ENCODE data around the gene COL5A1. TPM values are rescaled to one million over a fixed set of nuclear protein-coding genes. Genes with fewer than 3 reads are reported as not detected.
"Not testable (repeated sequence)": the region's sequence is repeated elsewhere in the genome, so short reads cannot be mapped to it uniquely, and the experiment has no call there.

Gene COL5A1
- total RNA-seq, 1 donor: 0.21 TPM

- no peaks in the 10 kb centered on the region for H3K4me1 ChIP-seq (ENCODE audit: insufficient read depth, low read length)
- H3K4me3 ChIP-seq (ENCODE audit: low read length): no peak overlapping the region
- H3K27me3 ChIP-seq (ENCODE audit: insufficient read depth, low read length): no peaks in the 10 kb centered on the region
- H3K9me3 ChIP-seq (ENCODE audit: low read depth, low read length): no peaks in the 10 kb centered on the region
These were observed 21.5 kb downstream of the COL5A1 start for GRCh38 chr9:134663084-134663483.

- H3K27me3 ChIP-seq (ENCODE audit: insufficient read depth, low read length): no peaks in the 10 kb centered on the region
- H3K9me3 ChIP-seq (ENCODE audit: low read depth, low read length): no peaks in the 10 kb centered on the region
- H3K4me1 ChIP-seq (ENCODE audit: insufficient read depth, low read length): no peaks in the 10 kb centered on the region
- no peak overlapping the region for H3K4me3 ChIP-seq (ENCODE audit: low read length)
These were observed 22.3 kb downstream of the COL5A1 start for GRCh38 chr9:134663753-134664415.

- no peaks in the 10 kb centered on the region for H3K9me3 ChIP-seq (ENCODE audit: low read depth, low read length)
- H3K4me1 ChIP-seq (ENCODE audit: insufficient read depth, low read length): no peaks in the 10 kb centered on the region
- H3K27me3 ChIP-seq (ENCODE audit: insufficient read depth, low read length): no peaks in the 10 kb centered on the region
- H3K4me3 ChIP-seq (ENCODE audit: low read length): no peak overlapping the region
These were observed 22.8 kb downstream of the COL5A1 start for GRCh38 chr9:134664446-134664845.

- Histone ChIP-seq H3K9me3 (ENCODE audit: low read depth, low read length) (no peaks in the 10 kb centered on the region), H3K27me3 (ENCODE audit: insufficient read depth, low read length) (no peaks in the 10 kb centered on the region), H3K4me3 (ENCODE audit: low read length) (no peak overlapping the region), H3K4me1 (ENCODE audit: insufficient read depth, low read length) (no peaks in the 10 kb centered on the region)
These were observed 24.6 kb downstream of the COL5A1 start for GRCh38 chr9:134666208-134666607.

GRCh38 chr9:134666831-134667230, 25.2 kb downstream of the COL5A1 start:
- Histone ChIP-seq H3K4me3 (ENCODE audit: low read length) (no peak overlapping the region), H3K4me1 (ENCODE audit: insufficient read depth, low read length) (no peaks in the 10 kb centered on the region)

GRCh38 chr9:134668977-134669376, 27.4 kb downstream of the COL5A1 start:
- not testable (repeated sequence) for H3K4me1 ChIP-seq (ENCODE audit: insufficient read depth, low read length); H3K4me3 ChIP-seq (ENCODE audit: low read length); H3K9me3 ChIP-seq (ENCODE audit: low read depth, low read length); H3K27me3 ChIP-seq (ENCODE audit: insufficient read depth, low read length)

More at GRCh38 chr9:134666831-134667230, 25.2 kb downstream of the COL5A1 start:
- no peaks in the 10 kb centered on the region for H3K9me3 ChIP-seq (ENCODE audit: low read depth, low read length)
- H3K27me3 ChIP-seq (ENCODE audit: insufficient read depth, low read length): no peaks in the 10 kb centered on the region

- no peaks in the 10 kb centered on the region for H3K9me3 ChIP-seq (ENCODE audit: low read depth, low read length)
- H3K4me3 ChIP-seq (ENCODE audit: low read length): no peak overlapping the region
- no peaks in the 10 kb centered on the region for H3K4me1 ChIP-seq (ENCODE audit: insufficient read depth, low read length)
- no peaks in the 10 kb centered on the region for H3K27me3 ChIP-seq (ENCODE audit: insufficient read depth, low read length)
These were observed 27.9 kb downstream of the COL5A1 start for GRCh38 chr9:134669399-134669955.

- Histone ChIP-seq H3K27me3 (ENCODE audit: insufficient read depth, low read length) (no peaks in the 10 kb centered on the region), H3K4me1 (ENCODE audit: insufficient read depth, low read length) (no peaks in the 10 kb centered on the region)
These were observed 28.5 kb downstream of the COL5A1 start for GRCh38 chr9:134670042-134670525.

GRCh38 chr9:134670851-134671281, 29.3 kb downstream of the COL5A1 start:
- H3K9me3 ChIP-seq (ENCODE audit: low read depth, low read length): no peaks in the 10 kb centered on the region
- no peak overlapping the region for H3K4me3 ChIP-seq (ENCODE audit: low read length)
- no peaks in the 10 kb centered on the region for H3K4me1 ChIP-seq (ENCODE audit: insufficient read depth, low read length)
- H3K27me3 ChIP-seq (ENCODE audit: insufficient read depth, low read length): no peaks in the 10 kb centered on the region

More at GRCh38 chr9:134670042-134670525, 28.5 kb downstream of the COL5A1 start:
- Histone ChIP-seq H3K9me3 (ENCODE audit: low read depth, low read length) (no peaks in the 10 kb centered on the region), H3K4me3 (ENCODE audit: low read length) (no peak overlapping the region)

- no peaks in the 10 kb centered on the region for H3K27me3 ChIP-seq (ENCODE audit: insufficient read depth, low read length)
- H3K4me3 ChIP-seq (ENCODE audit: low read length): no peak overlapping the region
- no peaks in the 10 kb centered on the region for H3K9me3 ChIP-seq (ENCODE audit: low read depth, low read length)
- H3K4me1 ChIP-seq (ENCODE audit: insufficient read depth, low read length): no peaks in the 10 kb centered on the region
These were observed 29.9 kb downstream of the COL5A1 start for GRCh38 chr9:134671341-134672113.

- no peaks in the 10 kb centered on the region for H3K4me1 ChIP-seq (ENCODE audit: insufficient read depth, low read length)
- H3K9me3 ChIP-seq (ENCODE audit: low read depth, low read length): no peaks in the 10 kb centered on the region
These were observed 34.8 kb downstream of the COL5A1 start for GRCh38 chr9:134676361-134676760.

GRCh38 chr9:134676886-134677285, 35.3 kb downstream of the COL5A1 start:
- H3K27me3 ChIP-seq (ENCODE audit: insufficient read depth, low read length): no peaks in the 10 kb centered on the region
- H3K4me1 ChIP-seq (ENCODE audit: insufficient read depth, low read length): no peaks in the 10 kb centered on the region
- H3K9me3 ChIP-seq (ENCODE audit: low read depth, low read length): no peaks in the 10 kb centered on the region
- no peak overlapping the region for H3K4me3 ChIP-seq (ENCODE audit: low read length)

More at GRCh38 chr9:134676361-134676760, 34.8 kb downstream of the COL5A1 start:
- no peaks in the 10 kb centered on the region for H3K27me3 ChIP-seq (ENCODE audit: insufficient read depth, low read length)
- H3K4me3 ChIP-seq (ENCODE audit: low read length): no peak overlapping the region

GRCh38 chr9:134677743-134678142, 36.1 kb downstream of the COL5A1 start:
- Histone ChIP-seq H3K9me3 (ENCODE audit: low read depth, low read length) (no peaks in the 10 kb centered on the region), H3K4me3 (ENCODE audit: low read length) (no peak overlapping the region), H3K27me3 (ENCODE audit: insufficient read depth, low read length) (no peaks in the 10 kb centered on the region), H3K4me1 (ENCODE audit: insufficient read depth, low read length) (no peaks in the 10 kb centered on the region)

GRCh38 chr9:134678206-134678605, 36.6 kb downstream of the COL5A1 start:
- H3K4me3 ChIP-seq (ENCODE audit: low read length): no peak overlapping the region
- H3K9me3 ChIP-seq (ENCODE audit: low read depth, low read length): no peaks in the 10 kb centered on the region
- H3K27me3 ChIP-seq (ENCODE audit: insufficient read depth, low read length): no peaks in the 10 kb centered on the region
- H3K4me1 ChIP-seq (ENCODE audit: insufficient read depth, low read length): no peaks in the 10 kb centered on the region

- Histone ChIP-seq H3K9me3 (ENCODE audit: low read depth, low read length) (no peaks in the 10 kb centered on the region), H3K27me3 (ENCODE audit: insufficient read depth, low read length) (no peaks in the 10 kb centered on the region), H3K4me3 (ENCODE audit: low read length) (no peak overlapping the region), H3K4me1 (ENCODE audit: insufficient read depth, low read length) (no peaks in the 10 kb centered on the region)
These were observed 37.3 kb downstream of the COL5A1 start for GRCh38 chr9:134678666-134679443.

All from mononuclear cell (primary cell).